COR-L47 (cell line): ENCODE data around the gene HCRTR1.
"Not testable (repeated sequence)": the region's sequence is repeated elsewhere in the genome, so short reads cannot be mapped to it uniquely, and the experiment has no call there.

ENCODE experiments used
- DNase-seq: peaks from one replicate; lab custom pipeline; 2025; lab: John Stamatoyannopoulos, UW

HCRTR1 gene

GRCh38 chr1:31581821-31582810, 35.4 kb upstream of the HCRTR1 start:
- DNase-seq: no peak

- DNase-seq: no peak
Observed at GRCh38 chr1:31583082-31583994, 34.2 kb upstream of the HCRTR1 start.

- peak; percentile 10 for DNase-seq
Observed at GRCh38 chr1:31583995-31584868, 33.3 kb upstream of the HCRTR1 start.

GRCh38 chr1:31584869-31585735, 32.4 kb upstream of the HCRTR1 start:
- DNase-seq: no peak

GRCh38 chr1:31585736-31586365, 31.6 kb upstream of the HCRTR1 start:
- DNase-seq: no peak

- no peak for DNase-seq
Observed at GRCh38 chr1:31586376-31587327, 30.8 kb upstream of the HCRTR1 start.

GRCh38 chr1:31587328-31587699, 30.2 kb upstream of the HCRTR1 start:
- DNase-seq: not testable (repeated sequence)

- DNase-seq: peak; percentile 14
Observed at GRCh38 chr1:31587720-31588423, 29.6 kb upstream of the HCRTR1 start.

- no peak for DNase-seq
Observed at GRCh38 chr1:31588751-31589515, 28.6 kb upstream of the HCRTR1 start.

- peak; percentile 7 for DNase-seq
Observed at GRCh38 chr1:31591425-31592093, 25.9 kb upstream of the HCRTR1 start.

GRCh38 chr1:31592132-31592531, 25.4 kb upstream of the HCRTR1 start:
- DNase-seq: no peak

- DNase-seq: no peak
Observed at GRCh38 chr1:31593136-31593665, 24.3 kb upstream of the HCRTR1 start.

GRCh38 chr1:31593770-31594632, 23.5 kb upstream of the HCRTR1 start:
- DNase-seq: peak; percentile 62

GRCh38 chr1:31595836-31596736, 21.4 kb upstream of the HCRTR1 start:
- DNase-seq: no peak

GRCh38 chr1:31596737-31597097, 20.8 kb upstream of the HCRTR1 start:
- DNase-seq: no peak
